Stimulated activated CD4-positive, alpha-beta T cell treated with anti-CD3 and anti-CD28 coated beads, Interleukin-2, amount 100 ng/mL, for 4 hours (primary cell): ENCODE measurements around the gene PRPF39.
"Not testable (repeated sequence)": the region's sequence is repeated elsewhere in the genome, so short reads cannot be mapped to it uniquely, and the experiment has no call there.

ENCODE experiments used
- DNase-seq: peaks from one replicate; pipeline ENCODE4 v3.0.0-alpha.2; 2020; ENCODE audit warnings: low read depth

The PRPF39 gene, protein sequence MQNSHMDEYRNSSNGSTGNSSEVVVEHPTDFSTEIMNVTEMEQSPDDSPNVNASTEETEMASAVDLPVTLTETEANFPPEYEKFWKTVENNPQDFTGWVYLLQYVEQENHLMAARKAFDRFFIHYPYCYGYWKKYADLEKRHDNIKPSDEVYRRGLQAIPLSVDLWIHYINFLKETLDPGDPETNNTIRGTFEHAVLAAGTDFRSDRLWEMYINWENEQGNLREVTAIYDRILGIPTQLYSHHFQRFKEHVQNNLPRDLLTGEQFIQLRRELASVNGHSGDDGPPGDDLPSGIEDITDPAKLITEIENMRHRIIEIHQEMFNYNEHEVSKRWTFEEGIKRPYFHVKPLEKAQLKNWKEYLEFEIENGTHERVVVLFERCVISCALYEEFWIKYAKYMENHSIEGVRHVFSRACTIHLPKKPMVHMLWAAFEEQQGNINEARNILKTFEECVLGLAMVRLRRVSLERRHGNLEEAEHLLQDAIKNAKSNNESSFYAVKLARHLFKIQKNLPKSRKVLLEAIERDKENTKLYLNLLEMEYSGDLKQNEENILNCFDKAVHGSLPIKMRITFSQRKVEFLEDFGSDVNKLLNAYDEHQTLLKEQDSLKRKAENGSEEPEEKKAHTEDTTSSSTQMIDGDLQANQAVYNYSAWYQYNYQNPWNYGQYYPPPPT

GRCh38 chr14:45083976-45084722 is at the start of gene PRPF39:
Gene PRPF39 (plus strand): TSS chr14:45084116. CDS start chr14:45095240, 11,124 bp downstream.
- DNase-seq, result peak; percentile 92

DNA sequence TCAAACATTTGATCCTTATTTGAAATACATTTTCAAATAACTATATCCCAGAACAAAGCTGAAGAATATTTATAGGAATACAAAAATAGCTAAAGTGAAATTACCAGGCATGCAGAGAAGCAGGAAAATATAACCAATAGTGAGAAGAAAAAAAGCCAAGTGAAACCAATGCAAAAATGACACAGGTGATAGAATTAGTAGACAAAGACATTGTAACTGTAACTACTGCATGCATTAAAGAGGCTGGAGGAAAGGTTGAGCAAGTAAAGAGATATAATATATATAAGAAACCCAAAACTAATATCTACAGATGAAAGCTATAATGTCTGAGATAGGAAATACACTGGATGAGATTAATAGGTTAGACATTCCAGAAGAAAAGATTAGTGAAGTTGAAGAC is 49.2 kb upstream of the PRPF39 start:
- no peak for DNase-seq

GRCh38 chr14:45038256-45038655 is 45.7 kb upstream of the PRPF39 start:
- DNase-seq, result no peak

DNA sequence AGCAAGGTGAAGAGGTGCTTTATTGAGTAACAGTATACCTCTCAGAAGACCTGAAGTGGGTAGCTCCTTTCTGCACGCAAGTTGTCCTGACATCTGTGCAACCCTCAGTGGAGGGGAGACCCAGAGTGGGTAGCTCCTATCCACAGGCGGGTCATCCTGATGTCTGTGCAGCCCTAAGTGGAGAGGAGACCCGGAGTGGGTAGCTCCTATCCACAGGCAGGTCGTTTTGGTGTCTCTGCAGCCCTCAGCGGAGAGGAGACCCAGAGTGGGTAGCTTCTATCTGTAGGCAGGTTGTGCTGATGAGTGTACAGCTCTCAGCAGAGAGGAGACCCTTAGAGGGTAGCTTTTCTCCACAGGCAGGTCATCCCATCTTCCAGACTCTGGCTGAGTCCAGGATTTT is 45.1 kb upstream of the PRPF39 start:
- no peak for DNase-seq

DNA sequence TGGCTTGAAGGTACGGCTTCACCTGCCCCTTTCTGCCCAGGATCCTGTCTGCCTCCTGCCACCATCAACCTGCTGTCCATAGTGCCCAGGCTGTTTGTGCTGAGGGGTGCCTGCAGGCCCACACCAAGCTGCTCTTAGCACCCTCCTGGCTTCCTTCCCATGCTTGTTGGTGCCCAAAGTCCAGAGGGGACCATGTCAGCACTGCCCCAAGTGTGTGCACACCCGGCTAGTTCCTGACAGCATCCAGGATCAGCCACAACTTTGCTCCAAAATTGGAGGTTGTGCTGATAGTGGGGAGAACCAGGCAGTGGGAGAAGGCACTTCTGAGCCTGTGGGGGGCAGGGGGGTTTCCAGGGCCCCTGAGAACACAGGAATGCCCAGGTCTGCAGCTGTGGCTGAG is 44.5 kb upstream of the PRPF39 start:
- no peak for DNase-seq

DNA sequence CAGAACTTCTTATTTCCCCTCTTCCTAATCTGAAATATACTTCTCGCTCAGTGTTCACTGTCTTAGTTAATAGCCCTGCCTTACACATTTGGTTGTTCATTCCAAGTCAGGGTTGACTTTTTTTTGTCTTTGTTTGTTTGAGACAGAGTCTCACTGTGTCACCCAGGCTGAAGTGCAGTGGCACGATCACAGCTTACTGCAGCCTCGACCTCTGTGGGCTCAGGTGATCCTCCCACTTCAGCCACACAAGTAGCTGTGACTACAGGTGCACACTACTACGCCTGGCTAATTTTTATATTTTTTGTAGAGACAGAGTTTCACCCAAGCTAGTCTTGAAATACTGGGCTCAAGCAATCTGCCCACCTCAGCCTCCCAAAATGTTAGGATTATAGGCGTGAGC is 42.3 kb upstream of the PRPF39 start:
- no peak for DNase-seq

GRCh38 chr14:45044638-45045037 is 39.3 kb upstream of the PRPF39 start:
- DNase-seq, result no peak

- DNase-seq, result no peak
Observed at GRCh38 chr14:45048385-45048784, 35.5 kb upstream of the PRPF39 start.

DNA sequence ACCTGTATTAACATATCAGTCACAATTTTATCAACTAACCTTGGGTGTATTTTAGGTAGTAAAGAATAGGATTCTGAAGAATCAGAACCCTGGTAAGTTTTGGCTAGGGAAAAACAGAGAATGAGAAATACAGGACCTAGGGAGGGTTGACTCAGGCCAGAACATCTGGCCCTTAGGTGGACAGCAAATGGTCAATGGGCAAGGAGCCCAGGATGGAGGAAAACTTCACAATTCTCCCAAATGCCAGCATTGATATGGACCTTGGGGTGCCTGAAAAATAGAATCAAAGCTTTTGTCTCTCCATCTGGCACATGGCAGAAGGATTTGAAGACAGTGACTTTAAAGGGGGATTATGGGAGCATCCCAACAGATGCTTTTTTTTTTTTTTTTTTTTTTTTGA is 32.7 kb upstream of the PRPF39 start:
- no peak for DNase-seq

DNA sequence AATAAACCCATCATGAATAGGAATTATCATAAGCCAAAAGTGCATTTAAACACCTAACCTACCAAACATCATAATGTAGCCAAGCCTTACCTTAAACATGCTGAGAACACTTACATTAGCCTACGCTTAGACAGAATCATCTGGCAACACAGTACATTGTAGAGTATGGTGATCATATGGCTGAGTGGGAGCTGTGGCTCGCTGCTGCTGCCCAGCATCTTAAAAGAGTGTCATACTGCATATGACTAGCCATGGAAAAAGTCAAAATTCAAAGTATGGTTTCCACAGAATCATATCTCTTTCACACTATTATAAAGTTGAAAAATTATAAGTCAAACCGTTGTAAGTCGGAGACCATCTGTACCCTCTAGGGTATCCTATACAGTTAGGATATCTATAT is 32.0 kb upstream of the PRPF39 start:
- DNase-seq, result no peak

GRCh38 chr14:45057349-45057748 is 26.6 kb upstream of the PRPF39 start:
- no peak for DNase-seq

DNA sequence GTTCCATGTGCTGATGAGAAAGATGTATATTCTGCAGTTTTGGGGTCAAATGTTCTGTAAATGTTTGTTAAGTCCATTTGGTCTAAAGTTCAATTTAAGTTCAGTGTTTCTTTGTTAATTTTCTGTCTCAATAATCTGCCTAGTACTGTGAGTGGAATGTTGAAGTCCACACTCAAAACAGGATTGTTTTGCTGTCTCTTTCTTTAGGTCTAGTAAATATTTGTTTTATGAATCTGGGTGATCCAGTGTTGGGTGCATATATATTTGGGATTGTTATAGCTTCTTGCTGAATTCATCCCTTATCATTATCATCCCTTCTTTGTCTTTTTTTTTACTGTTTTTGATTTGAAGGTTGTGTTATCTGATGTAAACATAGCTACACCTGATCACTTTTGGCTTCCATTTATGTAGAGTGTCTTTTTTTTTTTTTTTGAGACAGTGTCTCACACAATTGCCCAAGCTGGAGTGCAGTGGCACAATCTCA is 26.0 kb upstream of the PRPF39 start:
- no peak for DNase-seq

DNA sequence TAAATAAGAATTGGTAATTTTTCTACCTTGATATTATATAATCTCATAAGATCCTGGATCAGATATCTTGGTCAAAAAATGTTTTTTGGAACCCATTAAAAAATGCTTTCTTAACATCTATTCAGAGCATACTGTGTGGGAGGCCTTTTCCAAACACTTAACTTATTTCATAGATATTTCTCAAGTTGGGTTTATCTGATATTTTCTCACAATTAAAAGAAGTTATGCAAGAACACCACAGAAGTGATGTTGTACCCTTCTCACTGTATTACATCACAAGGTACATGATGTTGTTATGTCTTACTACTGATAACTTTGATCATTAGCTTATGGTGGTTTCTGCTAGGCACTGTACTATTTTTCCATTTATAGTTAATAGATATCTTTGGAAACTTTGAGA is 23.4 kb upstream of the PRPF39 start:
- no peak for DNase-seq

- DNase-seq, result no peak
Observed at GRCh38 chr14:45065540-45065939, 18.4 kb upstream of the PRPF39 start.

- no peak for DNase-seq
Observed at GRCh38 chr14:45065956-45066355, 18.0 kb upstream of the PRPF39 start.

DNA sequence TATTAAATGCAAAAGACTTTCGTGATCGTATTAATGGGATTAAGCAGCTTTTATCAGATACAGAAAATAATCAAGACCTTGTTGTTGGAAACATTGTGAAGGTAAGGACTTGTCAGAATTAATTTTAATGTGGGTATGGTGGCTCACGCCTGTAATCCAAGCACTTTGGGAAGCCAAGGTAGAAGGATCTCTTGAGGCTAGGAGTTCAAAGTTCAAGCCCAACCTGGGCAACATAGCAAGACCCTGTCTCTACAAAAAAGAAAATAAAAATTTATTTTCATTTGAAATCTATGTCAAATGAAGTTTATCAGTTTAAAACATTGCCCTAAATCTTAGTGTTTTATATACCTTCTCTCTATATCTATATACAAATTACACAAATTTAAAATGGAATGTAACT is 17.2 kb upstream of the PRPF39 start:
- DNase-seq, result no peak

DNA sequence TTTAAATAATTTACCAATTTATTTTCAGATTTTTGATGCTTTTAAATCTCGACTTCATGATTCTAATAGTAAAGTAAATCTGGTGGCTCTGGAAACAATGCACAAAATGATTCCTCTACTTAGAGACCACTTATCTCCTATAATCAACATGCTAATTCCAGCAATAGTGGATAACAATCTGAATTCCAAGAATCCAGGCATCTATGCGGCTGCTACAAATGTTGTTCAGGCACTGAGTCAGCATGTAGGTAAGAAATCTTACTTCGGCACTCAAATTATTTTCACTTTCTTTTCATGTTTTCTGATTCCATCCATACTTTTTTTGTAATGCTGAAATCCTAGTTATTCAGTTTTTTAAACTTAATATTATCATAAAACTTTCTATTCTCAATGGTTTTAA is 15.5 kb upstream of the PRPF39 start:
- DNase-seq, result no peak

- DNase-seq, result no peak
Observed at GRCh38 chr14:45070215-45070614, 13.7 kb upstream of the PRPF39 start.

GRCh38 chr14:45072126-45072525 is 11.8 kb upstream of the PRPF39 start:
- DNase-seq, result no peak

- DNase-seq, result no peak
Observed at GRCh38 chr14:45073231-45073879, 10.6 kb upstream of the PRPF39 start.

DNA sequence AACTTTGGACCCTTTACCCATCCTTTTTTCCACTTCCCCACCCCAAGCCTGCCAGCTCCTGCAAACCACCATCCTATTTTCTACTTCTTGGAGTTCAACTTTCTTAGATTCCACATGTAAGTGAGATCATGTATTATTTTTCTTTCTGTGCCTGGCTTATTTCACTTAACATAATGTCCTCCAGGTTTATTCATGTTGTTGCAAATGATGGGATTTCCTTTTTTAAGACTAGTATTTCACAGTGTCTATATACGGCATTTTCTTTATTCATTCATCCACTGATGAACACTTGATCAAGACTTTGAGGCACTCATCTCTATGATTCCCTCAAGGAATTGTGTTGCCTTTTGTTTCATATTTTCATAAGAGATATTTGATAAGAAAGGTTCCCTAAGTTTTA is 5.6 kb upstream of the PRPF39 start:
- DNase-seq, result no peak

DNA sequence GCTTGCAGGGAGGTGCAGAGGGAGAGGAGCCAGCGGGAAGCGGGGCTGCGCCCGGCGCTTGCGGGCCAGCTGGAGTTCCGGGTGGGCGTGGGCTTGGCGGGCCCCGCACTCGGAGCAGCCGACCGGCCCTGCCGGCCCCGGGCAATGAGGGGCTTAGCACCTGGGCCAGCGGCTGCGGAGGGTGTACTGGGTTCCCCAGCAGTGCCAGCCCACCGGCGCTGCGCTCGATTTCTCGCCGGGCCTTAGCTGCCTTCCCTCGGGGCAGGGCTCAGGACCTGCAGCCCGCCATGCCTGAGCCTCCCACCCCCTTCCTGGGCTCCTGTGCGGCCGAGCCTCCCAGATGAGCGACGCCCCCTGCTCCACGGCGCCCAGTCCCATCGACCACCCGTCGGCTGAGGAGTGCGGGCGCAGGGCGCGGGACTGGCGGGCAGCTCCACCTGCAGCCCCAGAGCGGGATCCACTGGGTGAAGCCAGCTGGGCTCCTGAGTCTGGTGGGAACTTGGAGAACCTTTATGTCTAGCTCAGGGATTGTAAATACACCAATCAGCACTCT is 3.4 kb upstream of the PRPF39 start:
- not testable (repeated sequence) for DNase-seq
